Measurements from ENCODE around the gene MN1.

DNA sequence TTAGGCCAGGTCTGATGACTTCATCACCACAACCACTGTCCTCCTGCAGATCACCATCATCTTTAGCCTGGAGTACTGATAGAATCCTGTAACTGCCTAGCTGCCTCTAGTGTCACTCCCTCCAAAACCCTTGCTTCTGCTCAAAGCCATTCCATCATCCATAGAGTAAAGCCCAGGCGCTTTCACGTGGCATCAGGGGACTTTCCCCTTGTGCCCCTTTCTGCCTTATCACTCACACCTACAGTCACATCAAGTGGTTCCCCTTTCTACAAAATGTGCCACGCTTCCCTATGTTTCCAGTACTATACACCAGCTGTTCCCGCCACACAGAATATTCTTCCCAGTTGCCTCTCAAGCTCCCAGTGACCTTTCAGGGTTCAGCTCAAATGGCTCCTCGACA, 75.9 kb downstream of the MN1 start:
- TF ChIP-seq, protein P1, sequence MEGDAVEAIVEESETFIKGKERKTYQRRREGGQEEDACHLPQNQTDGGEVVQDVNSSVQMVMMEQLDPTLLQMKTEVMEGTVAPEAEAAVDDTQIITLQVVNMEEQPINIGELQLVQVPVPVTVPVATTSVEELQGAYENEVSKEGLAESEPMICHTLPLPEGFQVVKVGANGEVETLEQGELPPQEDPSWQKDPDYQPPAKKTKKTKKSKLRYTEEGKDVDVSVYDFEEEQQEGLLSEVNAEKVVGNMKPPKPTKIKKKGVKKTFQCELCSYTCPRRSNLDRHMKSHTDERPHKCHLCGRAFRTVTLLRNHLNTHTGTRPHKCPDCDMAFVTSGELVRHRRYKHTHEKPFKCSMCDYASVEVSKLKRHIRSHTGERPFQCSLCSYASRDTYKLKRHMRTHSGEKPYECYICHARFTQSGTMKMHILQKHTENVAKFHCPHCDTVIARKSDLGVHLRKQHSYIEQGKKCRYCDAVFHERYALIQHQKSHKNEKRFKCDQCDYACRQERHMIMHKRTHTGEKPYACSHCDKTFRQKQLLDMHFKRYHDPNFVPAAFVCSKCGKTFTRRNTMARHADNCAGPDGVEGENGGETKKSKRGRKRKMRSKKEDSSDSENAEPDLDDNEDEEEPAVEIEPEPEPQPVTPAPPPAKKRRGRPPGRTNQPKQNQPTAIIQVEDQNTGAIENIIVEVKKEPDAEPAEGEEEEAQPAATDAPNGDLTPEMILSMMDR (IDR thresholded peaks at IDR 0.05): no peak
- no peak for TF ChIP-seq POLR2A (IDR thresholded peaks at IDR 0.05)

Data from uterus (tissue), 2 donors.